HG02623 (cell line): ENCODE data around the gene DNAH14.

Experiments
- ATAC-seq: cut with Tn5 transposase; IDR thresholded peaks from one replicate; pipeline ENCODE4 v1.9.1; 2021; ENCODE audit warnings: moderate library complexity; ENCODE audit not compliant: unreplicated experiment

DNAH14 gene

GRCh38 chr1:225446595-225446960 lies 517.1 kb downstream of the DNAH14 start:
- no peak for ATAC-seq

- ATAC-seq = no peak
Measured at GRCh38 chr1:225446981-225447615, 517.6 kb downstream of the DNAH14 start.

- no peak for ATAC-seq
Measured at GRCh38 chr1:225447650-225448089, 518.2 kb downstream of the DNAH14 start.

- no peak for ATAC-seq
Measured at GRCh38 chr1:225448146-225448805, 518.8 kb downstream of the DNAH14 start.
